Activated CD4-positive, alpha-beta memory T cell treated with anti-CD3 and anti-CD28 coated beads for 36 hours (primary cell): Measurements from ENCODE around the gene ATP6V1F. TPM values are rescaled to one million over a fixed set of nuclear protein-coding genes. Genes with fewer than 3 reads are reported as not detected.

Source experiments
- CTCF ChIA-PET: fragments of 350-600 bp; sonication (Branson Sonifier 250); formaldehyde crosslinking; loops from one replicate; lab custom pipeline; 2021; ENCODE audit warnings: antibody characterized with exemption, inconsistent platforms; lab: Charles Lee
- POLR2A ChIA-PET: fragments of 350-600 bp; sonication (Branson Sonifier 250); formaldehyde crosslinking; loops from one replicate; lab custom pipeline; 2021; ENCODE audit warnings: antibody characterized with exemption; lab: Charles Lee
- DNase-seq: peaks from one replicate; pipeline ENCODE4 v3.0.0-alpha.2; 2020
- H3K27ac Mint-ChIP-seq: one replicate; pipeline ENCODE4 v1.8.0; 2021; ENCODE audit warnings: mixed read lengths
- H3K27me3 Mint-ChIP-seq: one replicate; pipeline ENCODE4 v1.8.0; 2021; ENCODE audit warnings: mixed read lengths
- H3K36me3 Mint-ChIP-seq: one replicate; pipeline ENCODE4 v1.8.0; 2021; ENCODE audit warnings: mixed read lengths
- H3K4me1 Mint-ChIP-seq: one replicate; pipeline ENCODE4 v1.8.0; 2021; ENCODE audit warnings: low read depth, mixed read lengths
- H3K4me3 Mint-ChIP-seq: one replicate; pipeline ENCODE4 v1.8.0; 2021; ENCODE audit warnings: mild to moderate bottlenecking, mixed read lengths
- H3K9me3 Mint-ChIP-seq: one replicate; pipeline ENCODE4 v1.8.0; 2021; ENCODE audit warnings: mixed read lengths
- intact Hi-C: fragments of 100-400 bp; cut with micrococcal nuclease; formaldehyde crosslinking; loops from one replicate; pipeline ENCODE4 v1.15.1; 2023
- total RNA-seq, 2 experiments: library from RNA; stranded (reverse); gene quantifications; one replicate each; pipeline ENCODE4 v1.2.3, GENCODE V29; 2021

Gene ATP6V1F
- total RNA-seq, 2 experiments from 2014 or later, result 113 to 117 TPM

DNA sequence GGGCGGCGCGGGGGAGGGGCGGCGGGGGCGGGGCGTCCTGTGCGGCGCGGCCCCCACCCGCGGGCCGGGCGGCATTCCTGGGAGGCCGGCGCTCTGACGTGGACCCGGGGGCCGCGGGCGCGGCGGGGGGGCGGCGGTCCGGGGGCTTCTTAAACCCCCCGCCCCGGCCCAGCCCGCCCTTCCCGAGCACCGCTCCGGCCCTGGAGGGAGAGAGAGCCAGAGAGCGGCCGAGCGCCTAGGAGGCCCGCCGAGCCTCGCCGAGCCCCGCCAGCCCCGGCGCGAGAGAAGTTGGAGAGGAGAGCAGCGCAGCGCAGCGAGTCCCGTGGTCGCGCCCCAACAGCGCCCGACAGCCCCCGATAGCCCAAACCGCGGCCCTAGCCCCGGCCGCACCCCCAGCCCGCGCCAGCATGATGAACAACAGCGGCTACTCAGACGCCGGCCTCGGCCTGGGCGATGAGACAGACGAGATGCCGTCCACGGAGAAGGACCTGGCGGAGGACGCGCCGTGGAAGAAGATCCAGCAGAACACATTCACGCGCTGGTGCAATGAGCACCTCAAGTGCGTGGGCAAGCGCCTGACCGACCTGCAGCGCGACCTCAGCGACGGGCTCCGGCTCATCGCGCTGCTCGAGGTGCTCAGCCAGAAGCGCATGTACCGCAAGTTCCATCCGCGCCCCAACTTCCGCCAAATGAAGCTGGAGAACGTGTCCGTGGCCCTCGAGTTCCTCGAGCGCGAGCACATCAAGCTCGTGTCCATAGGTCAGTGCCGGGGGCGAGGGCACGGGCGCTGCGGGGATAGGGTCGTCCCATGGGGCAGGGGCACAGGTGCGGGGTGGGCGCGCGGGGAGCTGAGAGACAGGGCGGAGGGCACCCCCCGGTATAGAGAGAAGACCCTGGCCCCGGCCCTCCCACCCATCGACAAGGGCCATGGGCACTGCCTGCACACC lies 32.2 kb upstream of the ATP6V1F start, which contains the start of gene FLNC:
FLNC (plus strand) TSS at position 176 of the 947 bp plus-strand sequence; CDS start at position 408, 232 bp downstream.
- no peak within 1 kb of the TSS for H3K27ac Mint-ChIP-seq
- no peaks in the 10 kb centered on the region for H3K36me3 Mint-ChIP-seq
- peak; percentile 51 for DNase-seq
- peaks cover 11% of the 10 kb centered on the region for H3K4me1 Mint-ChIP-seq
- POLR2A ChIA-PET, result no interaction called here
- H3K9me3 Mint-ChIP-seq, result no peaks in the 10 kb centered on the region
- intact Hi-C loops, result no loop called here
- peaks cover 38% of the 10 kb centered on the region for H3K27me3 Mint-ChIP-seq
- peak within 1 kb of the TSS; percentile 45 for H3K4me3 Mint-ChIP-seq
- CTCF ChIA-PET, result interaction anchor here (1.0 to 2.9 kb wide), 3 partner anchors 11 to 53 kb away, joined by 3 to 14 read pairs (median 6); partner anchors contain the start of gene ATP6V1F

DNA sequence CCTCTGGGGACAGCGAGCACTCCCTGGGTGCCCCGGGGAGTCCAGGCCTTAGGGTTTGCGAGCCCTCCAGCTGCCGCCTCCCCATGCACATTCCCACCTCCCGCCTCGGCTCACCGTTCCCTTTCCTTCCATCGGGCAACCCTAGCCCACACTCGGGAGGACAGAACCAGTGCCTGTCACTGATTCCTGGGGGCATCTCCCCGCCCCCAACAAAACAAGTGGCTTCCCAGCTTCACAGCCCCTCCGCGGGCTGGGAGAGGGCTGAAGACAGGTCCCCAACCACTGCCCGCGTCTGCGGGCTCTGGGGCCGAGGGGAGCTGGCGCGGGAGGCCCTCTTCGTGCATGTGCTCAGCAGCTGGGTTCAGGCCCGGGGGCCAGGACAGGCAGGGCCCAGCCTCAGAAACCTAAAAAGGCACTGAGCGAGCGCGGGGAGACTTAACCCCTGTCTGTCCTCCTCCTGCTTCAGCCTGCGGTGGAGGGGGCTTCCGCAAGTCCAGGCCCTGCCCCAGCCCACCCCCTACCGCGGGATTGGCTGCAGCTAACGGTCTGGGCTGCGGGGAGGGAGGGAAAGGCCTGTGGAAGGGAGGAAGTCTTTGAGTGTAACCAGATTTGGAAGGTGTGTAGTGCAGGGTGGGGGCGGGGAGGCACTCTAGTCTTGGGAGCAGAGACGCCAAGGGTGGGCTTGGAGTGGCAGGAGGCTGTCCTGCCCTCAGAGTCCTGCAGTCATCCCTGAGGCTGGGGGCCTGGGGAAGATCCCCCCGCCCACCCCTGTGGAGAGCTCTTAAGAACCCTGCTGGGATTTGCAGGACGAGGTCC lies 31.3 kb upstream of the ATP6V1F start:
- no peak for DNase-seq
- no peaks in the 10 kb centered on the region for H3K9me3 Mint-ChIP-seq
- H3K4me3 Mint-ChIP-seq, result no peak overlapping the region
- no peak overlapping the region for H3K27ac Mint-ChIP-seq
- intact Hi-C loops, result no loop called here
- ChIA-PET POLR2A (no interaction called here), CTCF (interaction anchor here (1.0 to 2.9 kb wide), 4 partner anchors 10 to 52 kb away, joined by 3 to 14 read pairs (median 6); partner anchors contain the start of gene ATP6V1F)
- peaks cover 11% of the 10 kb centered on the region for H3K4me1 Mint-ChIP-seq
- no peaks in the 10 kb centered on the region for H3K36me3 Mint-ChIP-seq
- peaks cover 38% of the 10 kb centered on the region for H3K27me3 Mint-ChIP-seq

DNA sequence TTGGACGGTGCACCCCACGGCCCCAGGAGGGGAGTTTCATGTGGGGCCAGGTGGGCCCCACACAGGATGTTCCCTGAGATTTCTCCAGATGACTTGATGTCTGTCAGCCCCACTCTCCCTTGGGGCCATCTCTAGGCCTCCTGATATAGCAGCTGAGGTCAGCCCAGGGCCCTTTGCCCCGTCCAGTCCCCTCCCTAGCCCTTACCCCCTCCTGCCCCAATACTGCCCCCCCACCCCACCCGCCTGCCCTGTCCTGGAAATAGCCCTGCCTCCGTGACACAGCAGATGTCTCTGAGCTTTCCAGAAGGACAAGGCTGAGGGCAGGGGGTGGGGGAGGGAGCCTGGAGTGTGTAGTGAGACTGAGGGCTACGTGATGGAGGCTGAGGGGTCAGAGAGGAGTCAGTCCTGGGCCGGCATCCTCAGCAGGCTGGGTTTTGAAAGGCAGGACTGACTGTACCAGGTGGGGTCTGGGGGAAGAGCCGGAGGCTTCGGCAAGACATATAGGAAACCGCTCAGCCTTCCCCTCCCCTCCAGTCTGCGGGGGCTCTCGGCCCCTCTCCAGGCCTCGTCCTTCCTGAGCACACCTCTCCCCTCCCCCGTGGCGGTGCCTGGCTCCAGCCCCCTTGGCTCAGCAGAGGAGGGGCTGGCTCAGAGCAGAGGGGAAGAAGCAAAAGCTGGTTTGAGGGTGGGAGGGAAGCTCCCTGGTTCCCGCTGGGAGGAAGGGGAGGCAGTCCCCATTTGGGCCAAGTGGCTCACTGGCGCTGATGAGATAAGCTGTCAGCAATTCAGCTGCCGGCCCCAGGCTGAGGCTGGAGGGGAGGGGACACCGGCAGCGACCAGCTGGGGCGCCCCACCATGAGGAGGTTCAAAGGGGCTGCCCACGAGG lies 30.4 kb upstream of the ATP6V1F start:
- no peak for DNase-seq
- Mint-ChIP-seq H3K4me1 (peaks cover 11% of the 10 kb centered on the region), H3K27ac (no peak overlapping the region), H3K9me3 (no peaks in the 10 kb centered on the region), H3K27me3 (peaks cover 32% of the 10 kb centered on the region), H3K36me3 (no peaks in the 10 kb centered on the region), H3K4me3 (no peak overlapping the region)
- ChIA-PET CTCF (interaction anchor here (1.5 to 2.9 kb wide), 3 partner anchors 10 to 51 kb away, joined by 6 to 14 read pairs (median 7); partner anchors contain the start of gene ATP6V1F), POLR2A (no interaction called here)
- intact Hi-C loops, result no loop called here

DNA sequence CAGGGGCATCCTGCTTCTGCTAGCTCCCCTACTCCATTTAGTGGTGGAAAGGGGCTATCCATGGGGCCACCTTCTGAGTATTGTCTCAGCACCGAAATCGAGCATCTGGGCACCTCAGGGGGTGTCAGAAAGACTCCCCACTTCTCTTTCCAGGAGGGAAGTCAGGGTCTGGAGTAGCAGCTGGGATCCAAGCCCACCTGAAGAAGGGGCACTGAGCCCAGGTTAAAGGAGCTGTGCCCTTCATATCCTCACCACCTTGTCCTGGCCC lies 29.8 kb upstream of the ATP6V1F start:
- ChIA-PET POLR2A (no interaction called here), CTCF (interaction anchor here (1.5 to 2.9 kb wide), 2 partner anchors 10 to 51 kb away, joined by 7 to 14 read pairs; no protein-coding TSS in a partner anchor)
- intact Hi-C loops, result no loop called here
- H3K27me3 Mint-ChIP-seq, result peaks cover 30% of the 10 kb centered on the region
- no peak overlapping the region for H3K4me3 Mint-ChIP-seq
- DNase-seq, result no peak
- no peaks in the 10 kb centered on the region for H3K9me3 Mint-ChIP-seq
- H3K27ac Mint-ChIP-seq, result no peak overlapping the region
- no peaks in the 10 kb centered on the region for H3K36me3 Mint-ChIP-seq
- H3K4me1 Mint-ChIP-seq, result peaks cover 11% of the 10 kb centered on the region

DNA sequence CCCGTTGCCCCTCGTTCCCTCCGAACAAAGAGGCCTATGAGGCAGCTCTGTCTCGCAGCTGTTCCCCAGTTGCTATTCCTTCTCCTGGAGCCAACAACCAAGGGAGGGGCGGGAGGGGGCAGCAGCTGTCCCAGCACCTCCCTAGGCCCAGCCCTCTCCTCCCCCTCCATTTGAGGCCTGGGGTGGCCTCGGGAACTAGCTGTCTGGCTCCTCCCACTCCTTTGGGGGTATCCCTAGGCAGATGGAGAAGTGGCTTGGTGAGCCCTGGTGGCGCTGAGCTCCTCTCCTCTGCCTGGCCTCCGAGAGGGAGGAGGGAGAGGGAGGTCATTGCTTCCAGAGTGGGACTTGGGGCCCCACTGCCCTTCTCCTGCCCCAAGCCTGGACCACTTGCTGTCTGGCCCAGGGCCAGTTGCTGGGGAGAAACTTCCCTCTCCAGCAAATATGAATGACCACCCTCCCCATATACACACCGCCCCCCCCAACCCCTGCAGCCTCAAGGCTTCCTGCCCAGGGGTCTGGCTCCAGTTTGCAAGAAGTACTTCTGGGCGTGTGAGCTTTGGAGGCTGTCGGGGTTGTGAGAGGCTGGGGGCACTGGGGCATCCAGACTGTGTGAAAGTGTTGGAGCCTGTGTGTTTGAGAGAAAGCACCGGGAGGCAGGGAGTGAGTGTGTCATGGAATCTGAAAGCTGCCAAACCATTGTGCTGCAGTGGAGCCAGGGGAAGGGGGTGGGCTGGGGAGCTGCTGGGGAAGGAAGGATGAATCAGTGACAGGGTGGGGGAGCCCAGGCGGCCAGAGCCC lies 29.3 kb upstream of the ATP6V1F start:
- peaks cover 11% of the 10 kb centered on the region for H3K4me1 Mint-ChIP-seq
- ChIA-PET POLR2A (no interaction called here), CTCF (interaction anchor here (1.3 to 2.9 kb wide), 4 partner anchors 9 to 50 kb away, joined by 6 to 14 read pairs (median 8); no protein-coding TSS in a partner anchor)
- intact Hi-C loops, result no loop called here
- H3K9me3 Mint-ChIP-seq, result no peaks in the 10 kb centered on the region
- DNase-seq, result no peak
- H3K4me3 Mint-ChIP-seq, result no peak overlapping the region
- no peak overlapping the region for H3K27ac Mint-ChIP-seq
- peaks cover 25% of the 10 kb centered on the region for H3K27me3 Mint-ChIP-seq
- H3K36me3 Mint-ChIP-seq, result no peaks in the 10 kb centered on the region

DNA sequence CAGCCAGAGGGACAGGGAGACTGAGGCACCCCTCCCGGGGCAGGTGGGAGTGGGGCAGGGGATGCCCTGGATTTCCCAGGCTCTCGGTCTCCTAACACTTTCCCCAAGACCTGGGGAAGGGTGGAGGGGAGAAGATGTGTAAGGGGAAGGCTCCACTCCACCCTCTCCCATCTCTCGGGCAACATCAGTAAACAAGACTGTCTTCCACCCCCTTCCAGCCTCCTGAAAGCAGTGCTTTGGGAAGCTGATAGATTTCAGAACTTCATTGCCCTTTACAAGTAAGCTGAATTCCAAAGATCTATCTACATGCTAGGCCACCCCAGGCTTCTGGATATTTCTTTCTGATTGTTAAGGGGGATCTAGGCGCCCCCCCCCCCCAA lies 28.7 kb upstream of the ATP6V1F start:
- Mint-ChIP-seq H3K9me3 (no peaks in the 10 kb centered on the region), H3K4me1 (peaks cover 11% of the 10 kb centered on the region), H3K4me3 (no peak overlapping the region), H3K27ac (no peak overlapping the region), H3K36me3 (no peaks in the 10 kb centered on the region), H3K27me3 (peaks cover 20% of the 10 kb centered on the region)
- DNase-seq, result no peak
- intact Hi-C loops, result no loop called here
- CTCF ChIA-PET, result interaction anchor here (1.3 to 1.8 kb wide), 2 partner anchors 9 to 49 kb away, joined by 6 to 8 read pairs; no protein-coding TSS in a partner anchor
- POLR2A ChIA-PET, result no interaction called here

DNA sequence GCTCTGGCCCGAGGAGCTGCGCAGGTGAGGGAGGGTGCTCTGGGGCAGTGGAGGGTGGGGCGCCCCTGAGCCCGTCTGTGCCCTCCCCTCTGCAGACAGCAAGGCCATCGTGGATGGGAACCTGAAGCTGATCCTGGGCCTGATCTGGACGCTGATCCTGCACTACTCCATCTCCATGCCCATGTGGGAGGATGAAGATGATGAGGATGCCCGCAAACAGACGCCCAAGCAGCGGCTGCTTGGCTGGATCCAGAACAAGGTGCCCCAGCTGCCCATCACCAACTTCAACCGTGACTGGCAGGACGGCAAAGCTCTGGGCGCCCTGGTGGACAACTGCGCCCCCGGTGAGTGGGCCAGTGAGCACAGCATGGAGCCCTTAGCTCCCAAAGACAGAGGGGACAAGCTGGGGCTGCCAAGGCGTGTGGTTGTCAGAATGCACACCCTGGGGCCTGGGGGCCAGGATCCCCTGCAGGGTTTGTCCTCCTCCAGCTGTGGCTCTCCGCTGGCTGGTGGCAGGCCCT lies 27.4 kb upstream of the ATP6V1F start:
- peaks cover 8% of the 10 kb centered on the region for H3K4me1 Mint-ChIP-seq
- ChIA-PET CTCF (interaction anchor here (1.5 to 1.8 kb wide), 2 partner anchors 45 to 48 kb away, joined by 3 to 6 read pairs; no protein-coding TSS in a partner anchor), POLR2A (no interaction called here)
- H3K36me3 Mint-ChIP-seq, result no peaks in the 10 kb centered on the region
- no peak for DNase-seq
- no peak overlapping the region for H3K27ac Mint-ChIP-seq
- intact Hi-C loops, result no loop called here
- peaks cover 12% of the 10 kb centered on the region for H3K27me3 Mint-ChIP-seq
- H3K4me3 Mint-ChIP-seq, result no peak overlapping the region
- H3K9me3 Mint-ChIP-seq, result no peaks in the 10 kb centered on the region

DNA sequence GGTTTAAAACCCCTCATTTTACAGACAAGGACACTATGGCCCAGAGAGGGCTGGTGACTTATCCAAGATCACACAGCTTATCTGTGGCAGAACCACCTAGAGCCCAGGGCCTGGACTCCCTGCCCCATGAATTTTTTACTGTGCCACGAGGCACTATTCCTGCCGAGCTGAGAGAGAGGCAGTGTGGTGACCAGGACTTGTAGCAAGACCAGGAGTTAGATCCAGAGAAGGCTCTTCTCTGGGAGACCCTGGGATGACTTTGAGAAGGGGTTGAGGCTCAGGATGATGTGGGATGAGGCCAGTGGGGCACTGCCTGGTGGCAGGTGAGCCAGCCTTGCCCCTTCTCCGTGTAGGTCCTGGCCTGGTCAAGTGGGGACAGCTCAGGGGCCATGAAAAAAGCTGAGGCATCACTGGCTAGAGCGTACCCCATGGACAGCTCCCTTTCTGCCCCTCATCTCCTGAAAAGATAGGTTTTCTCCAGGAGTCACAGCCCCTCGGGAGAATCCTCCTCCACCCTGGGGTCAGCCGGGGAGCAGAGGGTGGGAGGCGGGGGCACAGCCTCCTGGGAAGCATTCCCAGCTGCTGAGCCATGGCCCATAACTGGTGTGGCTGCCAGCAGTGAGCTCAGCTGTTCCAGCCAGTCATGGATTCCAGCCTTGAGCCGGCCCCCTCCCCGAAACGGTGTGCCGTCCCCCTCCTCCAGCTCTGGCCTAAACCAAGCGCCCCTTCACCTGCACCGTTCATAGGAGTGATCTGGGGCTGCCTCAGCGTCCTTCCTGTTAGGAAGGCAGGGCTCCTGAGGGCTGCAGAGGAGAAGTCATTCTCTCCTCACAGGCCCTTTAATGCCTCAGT lies 26.6 kb upstream of the ATP6V1F start:
- POLR2A ChIA-PET, result no interaction called here
- no peak overlapping the region for H3K27ac Mint-ChIP-seq
- H3K27me3 Mint-ChIP-seq, result peaks cover 6% of the 10 kb centered on the region

DNA sequence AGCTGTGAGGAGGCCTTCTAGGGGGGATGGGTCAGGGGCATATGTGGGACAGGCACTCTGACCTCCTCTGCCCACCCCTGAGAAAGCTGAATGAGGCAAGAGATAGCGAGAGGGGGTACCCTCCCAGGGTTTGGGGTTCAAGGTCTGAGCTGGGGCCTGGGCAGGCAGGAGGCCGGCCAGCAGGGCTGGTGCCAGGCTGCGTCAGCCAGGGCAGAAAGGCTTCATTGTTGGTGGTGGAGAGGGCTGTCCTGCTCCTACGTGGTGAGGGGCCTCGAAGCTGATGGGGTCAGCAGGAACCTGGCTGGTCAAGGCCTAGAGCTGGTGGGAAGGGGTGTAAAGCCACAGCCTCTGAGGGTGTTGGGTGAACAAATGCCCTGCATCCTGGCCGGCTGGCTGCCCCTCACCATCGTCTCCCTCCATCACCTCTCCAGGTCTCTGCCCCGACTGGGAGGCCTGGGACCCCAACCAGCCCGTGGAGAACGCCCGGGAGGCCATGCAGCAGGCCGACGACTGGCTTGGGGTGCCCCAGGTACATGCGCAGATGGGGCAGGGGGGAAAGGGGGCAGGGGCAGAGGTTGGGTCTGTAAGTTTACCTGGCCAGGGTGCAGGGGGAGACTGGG lies 25.8 kb upstream of the ATP6V1F start:
- Mint-ChIP-seq H3K27ac (no peak overlapping the region), H3K9me3 (no peaks in the 10 kb centered on the region), H3K27me3 (peaks cover 1% of the 10 kb centered on the region), H3K4me3 (no peak overlapping the region), H3K4me1 (peaks cover 2% of the 10 kb centered on the region), H3K36me3 (no peaks in the 10 kb centered on the region)
- POLR2A ChIA-PET, result no interaction called here
- no peak for DNase-seq
- intact Hi-C loops, result no loop called here
- CTCF ChIA-PET, result interaction anchor here (1.4 kb wide), 1 partner anchor 47 kb away, joined by 4 read pairs; no protein-coding TSS in a partner anchor

More for the DNA sequence above, 26.6 kb upstream of the ATP6V1F start:
- H3K4me3 Mint-ChIP-seq, result no peak overlapping the region
- no peak for DNase-seq
- peaks cover 3% of the 10 kb centered on the region for H3K4me1 Mint-ChIP-seq
- CTCF ChIA-PET, result interaction anchor here (1.5 kb wide), 1 partner anchor 44 kb away, joined by 3 read pairs; no protein-coding TSS in a partner anchor
- no peaks in the 10 kb centered on the region for H3K36me3 Mint-ChIP-seq
- intact Hi-C loops, result no loop called here
- no peaks in the 10 kb centered on the region for H3K9me3 Mint-ChIP-seq
